ENCODE data around the gene STRA8.
A peak's percentile ranks its signal among the peaks of the same experiment; 100 is the strongest.
"Not testable (repeated sequence)": the region's sequence is repeated elsewhere in the genome, so short reads cannot be mapped to it uniquely, and the experiment has no call there.

The STRA8 gene

DNA sequence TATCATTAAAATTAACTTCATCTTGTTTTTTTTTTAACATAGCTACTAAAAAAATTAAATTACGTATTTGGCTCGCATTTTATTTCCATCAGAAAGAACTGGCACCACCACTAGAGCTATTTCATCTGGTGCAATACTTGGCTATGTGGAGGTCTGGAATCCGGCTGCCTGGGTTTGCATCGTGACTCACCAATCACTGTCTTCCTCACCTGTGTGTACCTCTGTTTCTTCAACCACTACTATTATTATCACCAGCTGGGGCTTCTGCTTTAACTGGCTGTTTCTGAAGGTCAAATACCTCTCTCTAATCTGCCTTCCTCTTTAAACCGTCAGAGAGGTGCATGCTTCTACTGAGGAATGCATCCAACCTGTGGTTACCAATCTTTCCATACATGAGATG lies 28.8 kb upstream of the STRA8 start:
- DNase-seq (ENCODE audit: low read depth in 2 of 2), result no peak

DNA sequence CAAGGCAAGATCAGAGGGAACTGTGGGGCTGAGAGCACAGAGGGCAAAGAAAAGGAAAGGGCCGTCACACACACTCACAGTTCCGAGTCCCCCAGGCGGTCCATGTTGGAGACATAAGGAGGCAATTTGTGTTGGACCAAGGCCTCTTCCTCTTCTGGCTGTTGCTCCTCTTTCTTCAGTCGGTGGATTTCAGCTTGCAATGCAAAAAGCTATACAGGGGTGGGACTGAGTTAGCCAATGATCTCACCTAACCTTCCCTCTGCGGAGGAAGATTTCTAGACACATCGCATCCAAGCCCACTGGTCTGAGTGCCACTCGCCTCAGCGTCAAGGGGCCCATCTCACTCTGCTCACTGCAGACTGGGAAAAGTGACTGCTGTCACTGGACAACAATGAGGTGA lies 27.8 kb upstream of the STRA8 start:
- no peak for DNase-seq (ENCODE audit: low read depth in 2 of 2)

DNA sequence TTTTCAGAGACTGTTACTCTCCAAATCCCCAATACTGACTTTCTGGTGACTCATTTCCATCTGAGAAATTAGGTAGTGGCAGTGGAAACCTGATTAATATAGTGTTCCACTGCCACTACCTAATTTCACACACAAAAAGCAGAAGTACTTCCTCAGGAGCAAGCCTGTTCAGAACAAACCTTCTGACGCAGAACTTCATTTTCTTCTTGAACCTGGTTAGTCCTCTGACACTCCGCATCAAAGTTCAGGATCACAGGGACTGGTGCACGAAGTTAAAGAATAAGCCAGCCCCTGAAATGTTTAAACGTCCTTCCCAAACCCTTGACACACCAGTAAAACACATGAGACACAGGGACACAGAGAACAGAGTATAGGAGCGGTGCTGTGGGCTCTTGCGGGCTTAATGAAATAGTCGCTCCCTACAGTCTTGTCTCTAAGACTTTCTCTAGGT lies 26.7 kb upstream of the STRA8 start:
- DNase-seq (ENCODE audit: low read depth in 2 of 2), result no peak

DNA sequence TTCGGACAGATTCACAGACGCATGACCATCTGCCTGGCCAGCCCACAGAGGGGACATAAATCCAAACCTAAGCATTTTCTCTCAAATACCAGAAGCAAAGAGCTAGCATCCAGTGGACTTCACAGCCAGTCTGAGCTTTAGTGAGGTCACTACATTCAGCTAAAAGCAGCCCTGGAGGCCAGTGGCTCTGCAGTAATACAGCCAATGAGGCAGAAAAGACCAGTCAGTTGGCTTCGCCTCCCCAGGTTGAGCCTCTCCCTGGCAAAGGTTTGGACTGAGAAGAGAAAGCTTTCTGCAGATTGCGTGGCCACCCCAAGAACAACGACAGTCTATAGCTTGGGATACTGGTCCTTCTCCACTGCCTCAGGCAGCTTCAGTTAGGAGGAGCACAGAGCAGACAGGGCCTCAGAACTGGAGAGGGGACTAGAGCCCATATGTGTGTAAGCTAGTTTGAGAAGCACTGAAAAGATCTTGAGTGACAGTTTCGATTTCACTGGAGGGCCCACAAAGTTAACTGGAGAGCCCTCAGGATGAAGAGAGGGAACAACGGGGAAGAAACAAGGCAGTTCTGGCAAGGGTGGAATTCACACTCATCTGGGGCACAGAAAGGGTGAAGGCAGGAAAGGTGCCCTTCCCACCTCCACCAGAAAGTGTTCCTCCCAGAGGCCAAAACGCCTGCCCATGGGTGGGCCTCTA lies 26.1 kb upstream of the STRA8 start:
- DNase-seq (ENCODE audit: low read depth in 2 of 2), result no peak

DNA sequence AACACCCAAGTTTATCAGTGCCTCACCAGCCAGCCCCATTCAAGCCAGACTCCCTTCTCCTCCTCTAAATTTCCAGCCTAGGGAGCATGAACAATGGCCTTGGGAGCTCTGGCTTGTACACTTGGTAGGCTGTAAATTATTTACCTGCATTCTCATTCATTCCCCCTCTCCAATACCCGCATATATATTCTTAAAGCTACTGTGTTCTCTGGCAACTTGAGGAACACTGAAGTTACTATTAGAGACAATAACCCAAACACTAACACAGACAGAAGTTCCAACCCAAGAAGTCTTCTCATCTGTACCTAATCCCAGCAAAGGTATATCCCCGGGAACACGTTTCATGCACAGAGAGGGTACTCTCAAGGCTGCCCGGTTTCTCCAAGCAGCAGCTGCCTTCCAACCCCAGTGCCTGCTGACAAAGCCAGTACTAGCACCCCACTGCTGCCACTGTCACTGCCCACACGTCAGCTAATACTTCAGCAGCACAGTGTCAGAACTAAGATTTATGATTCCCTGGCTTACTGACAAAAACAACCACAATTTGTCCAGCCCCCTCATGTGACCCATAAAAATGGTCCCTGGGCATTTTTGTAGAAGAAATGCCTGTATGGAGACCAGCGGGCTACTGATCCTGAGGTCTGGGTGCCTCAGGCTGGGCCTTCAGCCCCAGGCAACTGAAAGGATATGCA lies 25.4 kb upstream of the STRA8 start:
- DNase-seq (ENCODE audit: low read depth in 2 of 2), result no peak

DNA sequence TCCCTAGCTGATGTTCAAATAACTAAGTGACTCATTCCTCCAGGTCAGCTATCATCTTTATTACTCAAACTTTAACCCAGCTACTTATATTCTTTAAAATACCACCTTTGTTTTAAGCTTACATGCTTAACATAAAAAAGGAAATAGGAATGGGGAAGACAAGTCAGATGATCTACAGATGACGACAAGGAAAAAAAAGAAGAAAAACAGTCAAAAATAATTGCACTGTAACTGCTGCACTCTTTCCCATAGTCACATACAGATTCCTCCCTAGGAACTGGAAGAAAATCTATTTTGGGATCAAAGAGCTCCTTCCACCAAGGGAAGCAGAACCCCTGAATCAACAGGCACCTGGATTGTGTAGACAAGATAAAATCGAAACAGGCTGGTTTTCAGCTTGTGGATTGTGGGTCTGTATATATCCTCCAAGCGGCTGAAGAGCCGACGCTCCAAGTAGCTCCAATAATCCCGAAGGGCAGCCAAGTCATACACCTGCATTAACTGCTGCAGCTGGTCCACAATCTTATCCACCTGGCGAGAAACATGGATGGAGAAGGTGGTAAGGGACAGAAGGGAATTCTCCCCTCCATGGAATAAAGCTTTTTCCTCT lies 24.3 kb upstream of the STRA8 start:
- DNase-seq (ENCODE audit: low read depth in 2 of 2), result no peak

DNA sequence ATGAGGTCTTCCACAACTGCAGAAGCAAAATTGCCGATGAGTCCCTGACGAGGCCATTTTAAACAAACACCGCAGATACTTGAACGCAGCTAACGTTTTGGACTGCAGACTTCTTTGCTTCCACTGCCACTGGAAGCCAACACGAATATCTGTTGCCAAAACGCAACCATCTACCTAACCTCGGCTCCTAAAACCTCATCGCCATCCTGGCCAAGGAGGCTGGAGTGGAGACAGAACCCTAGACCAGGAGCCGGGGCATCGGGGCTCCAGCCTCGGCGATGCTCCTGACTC lies 22.8 kb upstream of the STRA8 start:
- no peak for DNase-seq (ENCODE audit: low read depth in 2 of 2)

DNA sequence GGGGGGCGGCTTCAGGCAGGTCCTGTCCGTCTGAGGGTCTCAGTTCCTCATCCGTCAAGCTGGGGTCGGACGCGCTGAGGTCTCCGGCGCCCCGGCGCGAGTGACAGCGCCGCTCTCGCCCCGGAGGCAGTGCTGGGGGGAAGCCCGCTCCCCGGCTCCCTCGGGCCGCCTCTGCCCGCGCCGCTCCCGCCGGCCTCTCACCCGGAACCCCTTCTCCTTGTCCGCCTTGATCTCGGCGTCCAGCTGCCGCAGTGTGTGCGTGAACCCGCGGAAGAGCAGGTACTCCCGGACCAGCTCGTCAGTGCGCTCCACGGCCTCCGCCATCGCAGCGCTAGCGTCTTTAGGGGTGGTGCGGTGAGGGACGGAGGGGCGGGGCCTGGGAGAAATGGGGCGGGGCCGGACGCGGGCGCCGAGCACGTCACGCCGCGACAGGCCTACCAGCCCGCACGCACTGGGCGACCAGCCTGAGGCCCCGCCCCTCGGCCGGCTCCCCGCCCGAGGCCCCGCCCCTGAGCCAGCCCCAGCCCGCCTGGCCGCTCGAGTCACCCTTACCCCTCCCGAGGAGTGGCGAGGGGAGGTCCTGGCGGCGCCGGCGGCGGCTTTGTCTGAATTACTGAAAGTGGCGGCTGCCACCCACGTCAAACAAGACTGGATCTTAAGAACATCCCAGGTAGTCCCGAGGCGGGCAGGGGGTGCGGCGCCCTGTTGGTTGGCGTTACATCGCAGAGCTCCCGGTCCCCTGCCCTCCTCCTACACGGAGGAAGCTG lies 22.3 kb upstream of the STRA8 start, which contains the start of gene WDR91:
Gene WDR91, minus strand, starts transcription at position 348 of the 767 bp plus-strand sequence. Its CDS starts 24 bp downstream, at position 324.
- DNase-seq (ENCODE audit: low read depth in 2 of 2), result peak; percentile 96 to 97

DNA sequence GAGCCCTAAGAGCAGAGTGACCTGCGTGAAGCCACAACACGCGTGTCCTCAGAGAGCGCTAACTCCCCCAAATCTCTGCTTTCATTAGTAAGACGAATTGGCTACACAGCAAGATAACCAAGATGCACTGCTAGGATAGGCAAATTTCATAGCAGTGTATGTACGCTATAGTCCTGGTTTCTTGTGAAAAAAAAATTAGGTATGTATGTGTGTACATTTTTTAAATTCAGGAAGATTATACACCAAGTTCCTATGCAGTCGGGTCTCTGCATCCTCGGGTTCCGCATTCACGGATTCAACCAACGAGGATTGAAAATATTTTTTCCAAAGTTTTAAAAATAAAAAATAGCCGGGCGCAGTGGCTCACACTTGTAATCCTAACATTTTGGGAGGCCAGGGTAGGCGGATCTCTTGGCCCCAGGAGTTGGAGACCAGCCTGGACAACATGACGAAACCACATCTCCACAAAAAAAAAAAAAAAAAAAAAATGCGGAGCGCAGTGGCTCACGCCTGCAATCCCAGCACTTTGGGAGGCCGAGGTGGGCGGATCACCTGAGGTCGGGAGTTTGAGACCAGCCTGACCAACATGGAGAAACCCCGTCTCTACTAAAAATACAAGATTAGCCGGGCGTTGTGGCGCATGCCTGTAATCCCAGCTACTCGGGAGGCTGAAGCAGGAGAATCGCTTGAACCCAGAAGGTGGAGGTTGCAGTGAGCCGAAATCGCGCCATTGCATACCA lies 21.5 kb upstream of the STRA8 start:
- not testable (repeated sequence) for DNase-seq (ENCODE audit: low read depth in 2 of 2)

DNA sequence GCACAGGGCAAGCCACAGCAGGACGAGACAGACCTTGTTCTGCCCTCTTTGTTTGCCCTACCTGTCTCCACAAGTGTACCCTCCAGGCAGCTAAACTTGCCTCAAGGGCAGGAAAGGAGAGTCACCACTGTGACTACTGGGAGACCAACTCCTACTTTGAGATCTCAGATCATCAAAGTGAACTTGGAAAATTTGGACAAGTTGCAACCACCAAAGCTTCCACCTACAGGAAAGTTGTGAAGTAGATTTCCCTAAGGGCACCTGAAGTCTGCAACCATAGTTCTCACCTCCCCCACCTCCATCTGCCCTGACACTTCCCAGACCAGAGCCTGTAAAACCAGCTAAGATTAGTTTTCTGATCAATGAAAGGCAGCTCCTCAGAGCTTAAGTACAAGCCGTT lies 19.8 kb upstream of the STRA8 start:
- DNase-seq (ENCODE audit: low read depth in 2 of 2), result no peak

DNA sequence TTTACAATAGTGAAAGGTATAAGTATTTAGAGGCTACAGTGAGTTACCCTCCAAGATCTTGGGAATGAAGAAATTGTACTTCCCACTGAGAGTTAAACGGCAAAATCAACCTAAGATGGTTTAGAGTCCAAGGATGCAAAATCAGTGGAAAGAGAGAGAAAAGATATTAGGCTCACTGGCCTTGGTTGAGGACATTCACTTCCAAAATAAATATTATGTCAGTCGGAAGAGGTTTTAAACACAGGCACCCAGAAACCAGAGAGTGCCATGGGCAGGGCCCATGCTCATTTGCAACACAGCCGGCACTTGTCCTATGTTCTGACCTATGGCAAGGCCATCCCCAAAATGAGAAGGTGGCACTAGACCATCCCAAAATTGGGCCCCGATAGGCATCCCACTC lies 18.5 kb upstream of the STRA8 start:
- no peak for DNase-seq (ENCODE audit: low read depth in 2 of 2)

DNA sequence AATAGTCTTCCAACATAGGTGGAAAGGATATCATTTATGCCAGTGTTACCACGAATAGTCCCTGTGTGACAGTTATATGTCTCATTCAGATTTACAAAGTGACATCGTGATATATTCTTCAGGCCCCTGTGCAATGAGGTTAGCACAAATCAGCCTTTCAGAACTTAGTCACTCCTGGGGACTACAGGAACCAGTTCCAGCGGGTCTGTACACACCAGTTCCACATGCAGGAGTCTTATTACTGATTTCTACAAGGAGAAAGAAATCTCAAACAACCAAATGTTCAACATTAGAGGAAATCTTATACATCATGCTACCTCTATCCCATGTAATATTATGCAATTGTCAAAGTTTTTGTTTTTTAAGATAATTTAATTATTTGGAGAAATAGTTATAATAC lies 17.9 kb upstream of the STRA8 start:
- no peak for DNase-seq (ENCODE audit: low read depth in 2 of 2)

DNA sequence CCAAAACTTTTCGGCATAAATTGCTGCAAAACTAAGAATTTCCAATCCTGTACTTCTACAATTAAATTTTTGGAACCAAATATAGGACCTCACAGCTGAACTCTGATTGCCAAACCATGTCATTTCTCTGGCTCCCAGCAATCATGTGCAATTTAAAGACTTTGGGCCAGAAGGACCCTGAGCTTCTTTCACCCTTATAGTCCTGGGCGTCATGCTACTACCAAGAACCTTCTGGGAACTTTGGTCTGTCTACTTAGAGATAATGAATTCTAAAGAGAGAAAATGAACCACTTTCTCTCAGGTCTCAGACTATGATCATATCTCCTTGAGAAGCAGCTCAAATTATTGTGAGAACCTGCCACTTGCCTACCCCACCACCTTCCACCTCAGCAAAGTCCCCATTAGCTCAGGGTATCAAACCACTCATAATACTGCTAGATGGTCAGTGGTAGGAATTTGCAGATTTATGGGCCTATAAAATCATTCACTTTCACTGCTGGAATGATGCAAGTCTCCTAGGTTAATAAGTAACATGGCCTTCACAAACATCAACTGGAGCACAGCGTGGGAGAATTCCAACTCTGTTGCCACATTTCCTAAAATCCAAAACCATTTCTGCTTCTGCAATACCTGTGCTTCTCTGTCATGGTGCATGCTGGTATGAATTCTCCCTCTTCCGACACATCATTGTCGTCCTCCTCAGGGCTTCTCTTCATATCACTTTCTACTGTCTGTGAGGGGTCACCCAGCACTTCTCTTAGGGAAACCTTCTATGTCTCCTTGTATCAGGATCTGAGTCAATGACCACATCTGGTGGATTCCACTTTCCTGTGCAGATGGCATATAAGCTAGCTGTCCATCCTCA lies 15.8 kb upstream of the STRA8 start:
- no peak for DNase-seq (ENCODE audit: low read depth in 2 of 2)

DNA sequence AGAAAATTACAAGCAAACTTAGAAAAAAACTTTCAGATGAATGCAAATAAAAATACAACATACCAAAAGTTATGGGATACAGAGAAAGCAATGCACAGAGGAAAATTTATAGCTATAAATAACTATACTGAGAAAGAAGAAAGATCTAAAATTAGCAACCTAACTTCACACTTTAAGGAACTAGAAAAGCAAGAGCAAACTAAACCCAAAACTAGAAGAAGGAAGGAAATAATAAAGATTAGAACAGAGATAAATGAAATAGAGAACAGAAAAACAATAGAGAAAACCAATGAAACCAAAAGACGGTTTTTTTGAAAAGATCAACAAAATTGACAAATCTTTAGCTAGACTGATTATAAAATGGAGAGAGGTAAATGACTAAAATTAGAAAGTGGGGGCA lies 9.6 kb upstream of the STRA8 start:
- no peak for DNase-seq (ENCODE audit: low read depth in 2 of 2)

DNA sequence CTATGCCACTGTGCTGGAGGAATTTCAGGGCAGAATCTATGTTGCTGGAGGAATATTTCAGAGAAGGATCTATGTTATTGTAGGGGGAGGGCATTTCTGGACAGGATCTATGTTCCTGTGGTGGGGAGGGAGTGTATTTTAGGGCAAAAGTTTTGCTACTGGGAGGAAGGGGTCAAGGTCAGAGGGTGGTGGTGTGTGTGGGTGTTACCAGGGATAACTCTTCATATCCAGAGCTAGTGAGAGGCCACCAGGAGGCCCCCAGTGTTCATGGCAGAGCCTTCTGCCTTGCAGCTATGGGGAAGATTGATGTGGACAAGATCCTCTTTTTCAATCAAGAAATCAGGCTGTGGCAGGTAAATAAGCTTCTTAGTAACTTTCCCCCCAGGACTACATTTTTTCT lies 2.0 kb upstream of the STRA8 start:
- DNase-seq (ENCODE audit: low read depth in 2 of 2), result no peak

DNA sequence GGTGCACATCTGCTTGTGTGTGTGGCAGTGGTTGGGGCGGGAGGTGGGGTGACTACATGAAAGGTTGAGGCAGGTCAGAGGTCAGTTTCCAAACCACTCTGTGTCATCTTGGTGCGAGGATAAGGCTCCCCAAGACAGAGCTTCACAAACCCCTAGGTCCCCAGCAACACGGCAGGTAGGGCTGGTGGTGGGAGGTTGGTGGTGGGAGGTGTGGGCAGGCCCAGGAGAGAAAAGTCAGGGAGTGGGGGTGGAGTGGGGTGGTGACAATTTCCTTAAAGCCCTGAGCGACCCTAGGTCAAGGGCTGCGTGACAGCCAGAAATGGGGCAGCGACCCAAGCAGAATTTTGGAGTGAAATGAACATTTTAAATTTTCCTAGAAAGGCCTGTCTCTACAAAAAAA lies 1.6 kb upstream of the STRA8 start:
- DNase-seq (ENCODE audit: low read depth in 2 of 2), result no peak

DNA sequence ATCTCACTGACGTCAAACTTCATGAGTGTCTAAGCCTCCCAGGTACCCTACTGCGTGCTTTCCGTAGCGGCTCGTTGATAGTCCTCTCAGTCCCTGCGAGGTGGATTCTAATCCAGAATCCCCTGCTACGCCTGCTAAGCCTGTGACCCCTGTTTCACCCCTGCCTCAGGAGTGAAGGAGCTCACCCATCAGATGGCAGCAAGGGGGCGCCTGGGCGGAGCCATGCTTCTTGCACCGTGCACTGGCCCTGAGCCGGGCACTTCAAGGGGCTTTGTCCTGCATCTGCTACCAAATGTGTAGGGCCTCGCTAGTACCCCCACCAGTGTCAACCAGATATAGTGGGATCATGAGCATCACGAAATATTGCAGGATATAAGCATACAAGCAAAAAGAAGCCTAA lies 918 bp upstream of the STRA8 start:
- DNase-seq (ENCODE audit: low read depth in 2 of 2), result no peak

DNA sequence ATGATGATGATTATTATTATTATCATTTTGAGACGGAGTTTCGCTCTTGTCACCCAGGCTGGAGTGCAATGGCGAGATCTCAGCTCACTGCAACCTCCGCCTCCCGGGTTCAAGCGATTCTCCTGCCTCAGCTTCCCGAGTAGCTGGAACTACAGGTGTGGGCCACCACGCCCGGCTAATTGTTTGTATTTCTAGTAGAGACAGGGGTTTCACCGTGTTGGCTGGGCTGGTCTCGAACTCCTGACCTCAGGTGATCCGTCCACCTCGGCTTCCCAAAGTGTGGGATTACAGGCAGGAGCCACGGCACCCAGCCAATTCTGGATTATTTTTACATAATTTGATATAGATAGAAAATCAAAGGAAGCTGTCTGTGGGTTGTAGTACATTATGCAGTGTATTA lies 457 bp downstream of the STRA8 start:
- DNase-seq (ENCODE audit: low read depth in 2 of 2), result not testable (repeated sequence)

DNA sequence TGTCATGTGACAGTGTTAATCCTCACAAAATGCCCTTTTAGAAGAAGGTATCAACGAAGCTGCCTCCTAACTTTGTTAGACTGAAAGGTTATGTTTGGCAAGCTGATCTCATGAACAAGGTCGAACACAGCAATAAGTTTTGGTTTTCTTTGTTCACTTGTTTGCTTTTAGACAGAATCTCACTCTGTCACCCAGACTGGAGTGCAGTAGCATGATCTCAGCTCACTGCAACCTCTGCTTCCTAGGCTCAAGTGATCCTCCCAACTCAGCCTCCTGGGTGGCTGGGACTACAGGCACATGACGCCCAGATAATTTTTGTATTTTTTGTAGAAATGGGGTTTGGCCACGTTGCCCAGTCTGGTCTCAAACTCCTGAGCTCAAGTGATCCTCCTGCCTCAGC lies 1.1 kb downstream of the STRA8 start:
- no peak for DNase-seq (ENCODE audit: low read depth in 2 of 2)

DNA sequence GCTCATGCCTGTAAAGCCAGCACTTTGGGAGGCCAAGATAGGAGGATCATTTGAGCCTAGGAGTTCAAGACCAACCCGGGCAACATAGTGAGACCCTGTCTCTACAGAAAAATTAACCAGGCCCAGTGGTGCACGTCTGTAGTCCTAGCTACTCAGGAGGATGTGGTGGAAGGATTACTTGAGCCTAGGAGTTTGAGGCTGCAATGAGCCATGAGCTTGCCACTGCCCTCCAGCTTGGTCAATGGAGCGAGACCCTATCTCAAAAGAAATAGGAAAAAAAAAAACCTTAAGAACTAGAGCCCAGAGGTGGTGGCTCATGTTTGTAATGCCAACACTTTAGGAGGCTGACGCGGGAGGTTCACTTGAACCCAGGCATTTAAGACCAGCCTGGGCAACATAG lies 2.2 kb downstream of the STRA8 start:
- DNase-seq (ENCODE audit: low read depth in 2 of 2), result no peak

DNA sequence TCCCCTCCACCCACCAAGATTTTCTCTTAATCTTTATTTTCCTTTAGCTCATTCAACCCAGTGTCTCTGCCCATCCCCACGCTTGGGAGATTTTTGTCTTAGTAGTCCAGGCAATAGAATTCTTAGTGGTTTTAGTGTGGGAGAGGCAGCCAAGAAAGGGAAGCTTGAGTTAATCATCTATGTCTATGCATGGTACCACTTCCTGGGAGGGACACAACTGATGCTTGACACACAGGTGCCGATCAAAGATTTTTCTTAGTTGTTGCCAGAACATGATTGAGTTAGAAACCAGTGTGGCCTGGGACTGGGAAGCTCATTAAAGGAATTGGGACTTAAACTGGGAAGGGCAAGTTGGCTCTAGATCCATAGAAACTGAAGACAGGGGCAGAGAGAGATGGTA lies 3.1 kb downstream of the STRA8 start:
- no peak for DNase-seq (ENCODE audit: low read depth in 2 of 2)

Measured in activated CD4-positive, alpha-beta T cell treated with anti-CD3 and anti-CD28 coated beads for 24 hours (primary cell).